ENCODE results near the gene SCRN2. TPM values are rescaled to one million over a fixed set of nuclear protein-coding genes. Genes with fewer than 3 reads are reported as not detected.

Gene SCRN2
- total RNA-seq, 1 experiment from 2014 or later: 50.8 TPM

DNA sequence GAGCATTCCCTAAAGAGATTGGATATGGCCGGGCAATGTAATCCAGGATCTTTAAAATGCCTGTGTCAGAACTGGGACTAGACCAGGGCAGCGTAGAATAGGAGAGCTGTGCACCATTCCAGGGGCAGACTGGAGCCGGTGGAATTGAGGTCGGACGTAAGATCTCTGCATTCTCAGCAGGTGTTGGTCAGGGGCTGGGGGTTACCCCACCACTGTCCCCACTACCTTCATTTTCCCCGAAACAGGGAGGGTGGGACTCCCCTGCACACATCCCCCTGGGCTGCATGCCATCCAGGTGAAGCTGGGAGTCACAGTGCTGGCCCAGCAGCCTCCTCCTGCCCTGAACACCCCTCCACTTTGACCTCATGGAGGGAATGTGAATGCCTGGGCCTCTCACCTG lies 37.3 kb downstream of the SCRN2 start:
- Mint-ChIP-seq H3K27me3 (ENCODE audit: low read depth) (peaks cover 2% of the 10 kb centered on the region; the same call in 1 of the 2 replicates), H3K9me3 (no peaks in the 10 kb centered on the region), H3K36me3 (no peaks in the 10 kb centered on the region), H3K4me1 (no peaks in the 10 kb centered on the region), H3K27ac (no peak overlapping the region), H3K4me3 (no peak overlapping the region)
- POLR2A ChIA-PET: no interaction called here
- no peak for ATAC-seq
- TF ChIP-seq, protein P1, sequence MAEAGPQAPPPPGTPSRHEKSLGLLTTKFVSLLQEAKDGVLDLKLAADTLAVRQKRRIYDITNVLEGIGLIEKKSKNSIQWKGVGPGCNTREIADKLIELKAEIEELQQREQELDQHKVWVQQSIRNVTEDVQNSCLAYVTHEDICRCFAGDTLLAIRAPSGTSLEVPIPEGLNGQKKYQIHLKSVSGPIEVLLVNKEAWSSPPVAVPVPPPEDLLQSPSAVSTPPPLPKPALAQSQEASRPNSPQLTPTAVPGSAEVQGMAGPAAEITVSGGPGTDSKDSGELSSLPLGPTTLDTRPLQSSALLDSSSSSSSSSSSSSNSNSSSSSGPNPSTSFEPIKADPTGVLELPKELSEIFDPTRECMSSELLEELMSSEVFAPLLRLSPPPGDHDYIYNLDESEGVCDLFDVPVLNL (CRISPR knock-in tag; IDR thresholded peaks at IDR 0.05; ENCODE audit: borderline replicate concordance, low read depth): no peak
- TF ChIP-seq ZNF317 (CRISPR knock-in tag; IDR thresholded peaks at IDR 0.05; ENCODE audit: borderline replicate concordance, low read depth) (no peak), JUN (CRISPR knock-in tag; IDR thresholded peaks at IDR 0.05) (no peak), NFE2L1 (CRISPR knock-in tag; IDR thresholded peaks at IDR 0.05) (no peak), ZNF423 (CRISPR knock-in tag; IDR thresholded peaks at IDR 0.05) (no peak), TCF7 (CRISPR knock-in tag; IDR thresholded peaks at IDR 0.05; ENCODE audit: low read depth) (no peak), TP53 (CRISPR knock-in tag; IDR thresholded peaks at IDR 0.05) (no peak), ZNF671 (CRISPR knock-in tag; IDR thresholded peaks at IDR 0.05) (no peak)
- TF ChIP-seq, protein P2, sequence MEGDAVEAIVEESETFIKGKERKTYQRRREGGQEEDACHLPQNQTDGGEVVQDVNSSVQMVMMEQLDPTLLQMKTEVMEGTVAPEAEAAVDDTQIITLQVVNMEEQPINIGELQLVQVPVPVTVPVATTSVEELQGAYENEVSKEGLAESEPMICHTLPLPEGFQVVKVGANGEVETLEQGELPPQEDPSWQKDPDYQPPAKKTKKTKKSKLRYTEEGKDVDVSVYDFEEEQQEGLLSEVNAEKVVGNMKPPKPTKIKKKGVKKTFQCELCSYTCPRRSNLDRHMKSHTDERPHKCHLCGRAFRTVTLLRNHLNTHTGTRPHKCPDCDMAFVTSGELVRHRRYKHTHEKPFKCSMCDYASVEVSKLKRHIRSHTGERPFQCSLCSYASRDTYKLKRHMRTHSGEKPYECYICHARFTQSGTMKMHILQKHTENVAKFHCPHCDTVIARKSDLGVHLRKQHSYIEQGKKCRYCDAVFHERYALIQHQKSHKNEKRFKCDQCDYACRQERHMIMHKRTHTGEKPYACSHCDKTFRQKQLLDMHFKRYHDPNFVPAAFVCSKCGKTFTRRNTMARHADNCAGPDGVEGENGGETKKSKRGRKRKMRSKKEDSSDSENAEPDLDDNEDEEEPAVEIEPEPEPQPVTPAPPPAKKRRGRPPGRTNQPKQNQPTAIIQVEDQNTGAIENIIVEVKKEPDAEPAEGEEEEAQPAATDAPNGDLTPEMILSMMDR (IDR thresholded peaks at IDR 0.05): no peak
- no peak for DNase-seq (ENCODE audit: low spot score)
- CTCF ChIA-PET: interaction anchor here (0.6 to 1.3 kb wide), 2 partner anchors 28 to 43 kb away, joined by 3 read pairs; no protein-coding TSS in a partner anchor

DNA sequence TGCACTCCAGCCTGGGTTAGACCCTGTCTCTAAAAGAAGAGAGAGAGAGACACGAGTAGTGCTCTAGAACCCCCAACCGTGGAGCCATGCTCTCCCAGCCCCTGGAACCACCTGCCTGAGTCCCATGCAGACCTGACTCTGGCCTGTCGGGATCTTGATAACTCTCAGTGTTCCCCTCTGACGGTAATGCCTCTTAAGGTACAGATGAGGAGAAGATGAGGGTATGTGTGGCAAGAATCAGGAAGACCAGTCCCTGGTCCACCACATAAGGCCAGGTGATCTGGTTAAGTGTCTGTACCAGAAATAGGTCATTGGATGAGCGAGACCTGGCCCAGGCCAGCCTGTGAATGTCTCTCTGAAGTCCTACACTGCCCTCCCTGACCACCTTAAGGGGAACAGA lies 37.9 kb downstream of the SCRN2 start:
- Mint-ChIP-seq H3K4me1 (no peaks in the 10 kb centered on the region), H3K27me3 (ENCODE audit: low read depth) (peaks cover 2% of the 10 kb centered on the region; the same call in 1 of the 2 replicates), H3K27ac (no peak overlapping the region), H3K4me3 (no peak overlapping the region), H3K9me3 (no peaks in the 10 kb centered on the region), H3K36me3 (no peaks in the 10 kb centered on the region)
- ChIA-PET POLR2A (no interaction called here), CTCF (interaction anchor here (1.4 kb wide), 1 partner anchor 61 kb away, joined by 3 read pairs; no protein-coding TSS in a partner anchor)
- DNase-seq (ENCODE audit: low spot score) (no peak), ATAC-seq (no peak)
- TF ChIP-seq, protein P3, sequence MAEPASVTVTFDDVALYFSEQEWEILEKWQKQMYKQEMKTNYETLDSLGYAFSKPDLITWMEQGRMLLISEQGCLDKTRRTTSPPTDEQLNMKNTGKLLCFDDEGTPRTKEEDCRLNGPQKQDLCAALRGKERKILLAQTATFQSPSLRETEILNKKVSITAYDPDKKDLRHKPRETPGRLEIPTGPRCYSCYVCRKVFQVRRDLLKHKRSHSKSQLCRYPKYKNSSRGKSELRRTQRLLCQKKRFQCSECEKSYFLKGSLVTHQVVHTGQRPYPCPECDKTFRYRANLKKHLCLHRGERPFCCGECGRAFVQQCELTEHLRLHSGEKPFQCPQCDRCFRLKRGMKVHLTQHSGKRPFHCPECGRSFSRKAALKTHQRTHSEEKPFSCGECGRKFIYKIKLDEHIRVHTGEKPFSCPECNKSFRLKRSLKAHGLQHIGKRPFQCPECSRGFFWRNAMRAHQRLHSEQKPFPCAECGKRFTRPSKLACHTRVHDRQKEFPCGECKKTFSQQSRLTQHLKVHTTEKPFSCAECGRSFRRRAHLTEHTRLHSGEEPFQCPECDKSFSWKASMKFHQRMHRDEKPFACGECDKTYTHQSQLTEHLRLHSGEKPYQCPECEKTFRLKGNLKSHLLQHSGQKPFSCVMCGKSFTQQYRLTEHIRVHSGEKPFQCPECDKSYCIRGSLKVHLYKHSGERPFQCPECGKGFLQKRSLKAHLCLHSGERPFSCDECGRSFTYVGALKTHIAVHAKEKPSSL (CRISPR knock-in tag; conservative IDR thresholded peaks at IDR 0.05): no peak
- TF ChIP-seq SMAD3 (CRISPR knock-in tag; IDR thresholded peaks at IDR 0.05; ENCODE audit: borderline replicate concordance): no peak
- no peak for TF ChIP-seq PRDM15 (CRISPR knock-in tag; IDR thresholded peaks at IDR 0.05)
- TF ChIP-seq, protein P4, sequence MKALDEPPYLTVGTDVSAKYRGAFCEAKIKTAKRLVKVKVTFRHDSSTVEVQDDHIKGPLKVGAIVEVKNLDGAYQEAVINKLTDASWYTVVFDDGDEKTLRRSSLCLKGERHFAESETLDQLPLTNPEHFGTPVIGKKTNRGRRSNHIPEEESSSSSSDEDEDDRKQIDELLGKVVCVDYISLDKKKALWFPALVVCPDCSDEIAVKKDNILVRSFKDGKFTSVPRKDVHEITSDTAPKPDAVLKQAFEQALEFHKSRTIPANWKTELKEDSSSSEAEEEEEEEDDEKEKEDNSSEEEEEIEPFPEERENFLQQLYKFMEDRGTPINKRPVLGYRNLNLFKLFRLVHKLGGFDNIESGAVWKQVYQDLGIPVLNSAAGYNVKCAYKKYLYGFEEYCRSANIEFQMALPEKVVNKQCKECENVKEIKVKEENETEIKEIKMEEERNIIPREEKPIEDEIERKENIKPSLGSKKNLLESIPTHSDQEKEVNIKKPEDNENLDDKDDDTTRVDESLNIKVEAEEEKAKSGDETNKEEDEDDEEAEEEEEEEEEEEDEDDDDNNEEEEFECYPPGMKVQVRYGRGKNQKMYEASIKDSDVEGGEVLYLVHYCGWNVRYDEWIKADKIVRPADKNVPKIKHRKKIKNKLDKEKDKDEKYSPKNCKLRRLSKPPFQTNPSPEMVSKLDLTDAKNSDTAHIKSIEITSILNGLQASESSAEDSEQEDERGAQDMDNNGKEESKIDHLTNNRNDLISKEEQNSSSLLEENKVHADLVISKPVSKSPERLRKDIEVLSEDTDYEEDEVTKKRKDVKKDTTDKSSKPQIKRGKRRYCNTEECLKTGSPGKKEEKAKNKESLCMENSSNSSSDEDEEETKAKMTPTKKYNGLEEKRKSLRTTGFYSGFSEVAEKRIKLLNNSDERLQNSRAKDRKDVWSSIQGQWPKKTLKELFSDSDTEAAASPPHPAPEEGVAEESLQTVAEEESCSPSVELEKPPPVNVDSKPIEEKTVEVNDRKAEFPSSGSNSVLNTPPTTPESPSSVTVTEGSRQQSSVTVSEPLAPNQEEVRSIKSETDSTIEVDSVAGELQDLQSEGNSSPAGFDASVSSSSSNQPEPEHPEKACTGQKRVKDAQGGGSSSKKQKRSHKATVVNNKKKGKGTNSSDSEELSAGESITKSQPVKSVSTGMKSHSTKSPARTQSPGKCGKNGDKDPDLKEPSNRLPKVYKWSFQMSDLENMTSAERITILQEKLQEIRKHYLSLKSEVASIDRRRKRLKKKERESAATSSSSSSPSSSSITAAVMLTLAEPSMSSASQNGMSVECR (CRISPR knock-in tag; IDR thresholded peaks at IDR 0.05; ENCODE audit: borderline replicate concordance): no peak
- TF ChIP-seq ZBTB43 (CRISPR knock-in tag; IDR thresholded peaks at IDR 0.05): no peak
- TF ChIP-seq, protein P2 (IDR thresholded peaks at IDR 0.05): no peak
- no peak for TF ChIP-seq ZNF671 (CRISPR knock-in tag; IDR thresholded peaks at IDR 0.05)
- TF ChIP-seq MYBL2 (CRISPR knock-in tag; IDR thresholded peaks at IDR 0.05): no peak
